Uterus (tissue), 4 donors: ENCODE data around the gene ALLC. TPM values are rescaled to one million over a fixed set of nuclear protein-coding genes. Genes with fewer than 3 reads are reported as not detected.

ENCODE experiments used
- DNase-seq, 2 donors: peaks; one replicate each; pipeline ENCODE4 v3.0.0-alpha.2; 2019 to 2020
- H3K27ac ChIP-seq, 2 donors: fragments of 200-600 bp; sonication (generic); 1 replicate in 1 of 2; 2 replicates in 1 of 2; pipeline ENCODE4 v1.5.1; 2016 to 2018
- H3K27me3 ChIP-seq, 2 donors: fragments of 200-600 bp; sonication (generic); one replicate each; pipeline ENCODE4 v1.5.1; 2018 to 2019; ENCODE audit warnings: control low read depth in 1 of 2
- H3K36me3 ChIP-seq, 2 donors: fragments of 200-600 bp; sonication (generic); one replicate each; pipeline ENCODE4 v1.5.1; 2019; ENCODE audit warnings: control low read depth in 1 of 2
- H3K4me1 ChIP-seq, 2 donors: fragments of 200-600 bp; sonication (generic); one replicate each; pipeline ENCODE4 v1.5.1; 2018 to 2019; ENCODE audit warnings: control low read depth in 1 of 2
- H3K4me3 ChIP-seq, 2 donors: fragments of 200-600 bp; sonication (generic); 1 replicate in 1 of 2; 2 replicates in 1 of 2; pipeline ENCODE4 v1.5.1; 2018 to 2019; ENCODE audit warnings: mild to moderate bottlenecking in 1 of 2
- H3K9me3 ChIP-seq, 2 donors: fragments of 200-600 bp; sonication (generic); one replicate each; pipeline ENCODE4 v1.5.1; 2019; ENCODE audit warnings: control low read depth in 1 of 2
- CTCF ChIP-seq, 4 experiments: fragments of 200-600 bp in 2 of 4; fragments of 450-650 bp in 2 of 4; sonication (generic) in 2 of 4; IDR thresholded peaks; one replicate each; pipeline ENCODE4 v1.5.1; 2016 to 2019; ENCODE audit warnings: antibody characterized with exemption in 4 of 4, mild to moderate bottlenecking in 2 of 4, moderate library complexity in 1 of 4
- POLR2A ChIP-seq, 2 donors: fragments of 450-650 bp; IDR thresholded peaks; one replicate each; pipeline ENCODE4 v1.6.1; 2016; ENCODE audit warnings: antibody characterized with exemption in 2 of 2, mild to moderate bottlenecking in 1 of 2, moderate library complexity in 1 of 2
- intact Hi-C: fragments of 100-400 bp; cut with DNase I; formaldehyde crosslinking; loops from one replicate; pipeline ENCODE4 v1.15.1; 2023; ENCODE audit warnings: low total_unique reads
- total RNA-seq, 4 donors: library from RNA; depleted of rRNA in 3 of 4; stranded (reverse); fragments of >200 nt in 3 of 4; gene quantifications; one replicate each; pipeline versions ENCODE4 v1.1.0 to v1.2.4, GENCODE V29; 2014 to 2023
- donor health status: DM: yes; HTN: yes; CAD: no.

The ALLC gene
- total RNA-seq, 4 donors from 2014 or later = not detected

GRCh38 chr2:3709225-3709624, 51.2 kb downstream of the ALLC start:
- intact Hi-C loops = no loop called here
- H3K4me1 ChIP-seq = no peaks in the 10 kb centered on the region
- H3K9me3 ChIP-seq = no peaks in the 10 kb centered on the region
- no peak overlapping the region for H3K4me3 ChIP-seq
- H3K36me3 ChIP-seq = no peaks in the 10 kb centered on the region
- TF ChIP-seq CTCF (IDR thresholded peaks at IDR 0.05) (no peak), POLR2A (IDR thresholded peaks at IDR 0.05) (no peak)
- H3K27me3 ChIP-seq = no peaks in the 10 kb centered on the region
- DNase-seq = no peak
- H3K27ac ChIP-seq = no peak overlapping the region

- no peaks in the 10 kb centered on the region for H3K36me3 ChIP-seq
- intact Hi-C loops = no loop called here
- no peak overlapping the region for H3K4me3 ChIP-seq
- H3K9me3 ChIP-seq = no peaks in the 10 kb centered on the region
- no peak for DNase-seq
- H3K4me1 ChIP-seq = no peaks in the 10 kb centered on the region
- H3K27ac ChIP-seq = no peak overlapping the region
- no peak for TF ChIP-seq CTCF (IDR thresholded peaks at IDR 0.05)
- no peak for TF ChIP-seq POLR2A (IDR thresholded peaks at IDR 0.05)
- H3K27me3 ChIP-seq = no peaks in the 10 kb centered on the region
Measured at GRCh38 chr2:3712424-3712823, 54.4 kb downstream of the ALLC start.

- no peaks in the 10 kb centered on the region for H3K36me3 ChIP-seq
- H3K27me3 ChIP-seq = no peaks in the 10 kb centered on the region
- TF ChIP-seq POLR2A (IDR thresholded peaks at IDR 0.05) (no peak), CTCF (IDR thresholded peaks at IDR 0.05) (no peak)
- H3K4me1 ChIP-seq = no peaks in the 10 kb centered on the region
- no peak for DNase-seq
- no peaks in the 10 kb centered on the region for H3K9me3 ChIP-seq
- H3K4me3 ChIP-seq = no peak overlapping the region
- peak overlapping the region in 1 of 2 donors; percentile 37 for H3K27ac ChIP-seq
- intact Hi-C loops = no loop called here
Measured at GRCh38 chr2:3712831-3713503, 55.0 kb downstream of the ALLC start.

- intact Hi-C loops = no loop called here
Measured at GRCh38 chr2:3718679-3719078, 60.7 kb downstream of the ALLC start.

More at GRCh38 chr2:3718679-3719078, 60.7 kb downstream of the ALLC start:
- DNase-seq = no peak
- Histone ChIP-seq H3K4me3 (no peak overlapping the region), H3K27ac (no peak overlapping the region), H3K27me3 (no peaks in the 10 kb centered on the region), H3K36me3 (no peaks in the 10 kb centered on the region), H3K9me3 (no peaks in the 10 kb centered on the region), H3K4me1 (no peaks in the 10 kb centered on the region)
- TF ChIP-seq CTCF (IDR thresholded peaks at IDR 0.05) = no peak
- TF ChIP-seq POLR2A (IDR thresholded peaks at IDR 0.05) = no peak
